ENCODE measurements around the gene CYS1.

Gene CYS1

DNA sequence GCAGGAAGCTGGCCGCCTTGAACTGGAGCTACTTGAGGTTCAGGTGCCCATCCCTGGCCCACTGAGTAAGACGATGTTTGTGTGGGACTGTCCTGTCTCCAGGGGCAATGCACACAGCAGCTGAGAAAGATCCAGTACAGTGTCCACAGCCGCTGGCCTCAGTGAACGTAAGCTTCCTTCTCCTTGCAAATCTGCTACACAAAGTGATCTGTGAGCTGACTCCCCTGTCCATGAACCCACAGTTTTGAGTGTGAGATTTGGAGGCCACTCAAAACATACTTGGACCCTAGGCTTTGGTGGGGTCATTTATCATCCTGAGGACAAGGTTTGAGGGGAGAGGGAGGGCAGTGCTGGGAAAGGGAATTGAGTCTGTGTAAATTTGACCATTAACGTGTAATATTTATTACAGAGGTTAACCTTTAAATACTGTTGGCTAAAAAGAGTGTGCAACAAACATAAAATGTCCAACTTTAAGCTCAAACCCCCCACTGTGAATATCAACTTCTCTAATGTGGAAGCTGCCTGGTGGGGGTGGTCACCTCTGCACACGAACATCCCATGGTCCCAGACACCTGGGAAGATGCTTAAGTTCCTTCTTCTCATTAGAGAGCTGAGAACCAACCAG, 4.9 kb upstream of the CYS1 start:
- Histone ChIP-seq H3K27ac (no peak overlapping the region), H3K4me3 (no peak overlapping the region)
- TF ChIP-seq CTCF (IDR thresholded peaks at IDR 0.05): no peak
- DNase-seq (ENCODE audit: low spot score): no peak

DNA sequence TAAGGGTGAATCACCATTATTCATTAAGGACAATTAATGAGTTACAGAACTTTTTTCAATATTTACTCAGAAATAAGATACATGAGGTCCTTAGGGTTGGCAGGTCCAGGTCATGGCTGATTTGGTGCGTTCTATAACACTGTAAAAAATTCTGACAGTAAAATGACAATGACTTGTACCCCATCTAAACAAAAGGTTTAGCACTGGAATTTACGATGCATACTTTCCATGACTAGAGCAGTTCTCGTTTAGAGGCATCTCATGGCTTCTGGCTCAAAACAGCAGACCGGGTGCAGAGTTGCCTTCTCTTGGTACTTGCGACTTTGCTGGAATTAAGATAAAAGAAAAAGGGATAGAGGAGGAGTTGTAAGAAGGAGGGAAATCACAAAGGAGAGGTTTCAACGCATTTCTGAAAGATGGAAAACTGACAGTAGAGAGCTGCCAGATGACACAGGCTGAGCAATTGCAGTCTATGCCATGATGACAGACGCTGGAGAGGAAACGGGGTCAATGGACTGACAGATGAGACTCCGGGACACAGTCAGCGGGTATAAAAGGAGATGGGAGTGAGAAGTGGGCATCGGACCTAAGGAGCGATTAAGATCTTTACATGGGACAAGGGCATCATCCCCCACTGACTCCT, 4.1 kb upstream of the CYS1 start:
- TF ChIP-seq CTCF (IDR thresholded peaks at IDR 0.05): no peak
- DNase-seq (ENCODE audit: low spot score): no peak
- H3K27ac ChIP-seq: no peak overlapping the region
- H3K4me3 ChIP-seq: no peak overlapping the region

DNA sequence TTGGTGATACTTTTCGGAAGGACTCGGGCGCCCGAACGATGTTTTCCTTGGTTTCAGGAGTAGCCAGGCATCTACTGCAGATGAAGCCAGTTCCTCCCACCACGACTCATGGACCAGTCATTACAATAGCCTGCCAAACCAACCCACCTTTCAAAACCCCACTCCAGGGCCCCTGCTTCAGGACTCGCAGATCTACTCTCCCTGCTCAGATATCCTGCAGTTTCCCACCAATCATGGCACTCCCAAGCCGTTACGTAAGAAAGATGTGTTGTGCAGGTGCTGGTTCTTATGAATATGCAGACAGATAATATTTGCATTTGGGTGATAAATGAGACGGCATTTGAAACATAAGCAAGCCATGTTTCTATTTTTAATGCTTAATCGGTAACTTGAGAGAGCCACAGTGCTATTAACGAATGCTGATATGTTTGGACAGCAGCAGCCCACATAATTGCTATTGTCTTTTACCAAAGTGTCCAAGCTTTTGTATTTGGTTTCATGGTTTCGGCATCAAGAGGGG, 3.5 kb upstream of the CYS1 start:
- H3K27ac ChIP-seq: peak overlapping the region in 1 of 2 donors; percentile 71
- TF ChIP-seq CTCF (IDR thresholded peaks at IDR 0.05): no peak
- no peak overlapping the region for H3K4me3 ChIP-seq
- DNase-seq (ENCODE audit: low spot score): no peak

DNA sequence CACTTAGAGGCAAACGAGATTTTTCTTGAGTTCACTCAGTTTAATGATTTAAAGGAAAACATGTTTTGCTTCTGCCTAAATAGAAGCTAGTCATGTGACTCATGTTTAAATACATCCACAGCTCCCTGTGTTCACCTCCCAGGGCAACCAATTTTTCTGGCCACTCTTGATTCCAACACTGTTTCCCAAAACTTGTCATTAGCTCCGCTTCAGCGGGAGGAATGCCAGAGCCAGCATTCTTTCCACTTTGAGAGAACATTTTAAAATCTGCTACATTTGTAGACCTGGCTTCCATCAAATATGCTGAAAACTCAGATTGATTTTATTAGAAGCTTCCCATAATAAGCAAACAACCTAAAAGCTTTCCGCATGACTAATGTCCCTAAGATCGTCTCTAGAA, 2.8 kb upstream of the CYS1 start:
- H3K4me3 ChIP-seq: no peak overlapping the region
- no peak for TF ChIP-seq CTCF (IDR thresholded peaks at IDR 0.05)
- H3K27ac ChIP-seq: peak overlapping the region in 1 of 2 donors; percentile 71
- DNase-seq (ENCODE audit: low spot score): no peak

GRCh38 chr2:10080536-10081304, 509 bp upstream of the CYS1 start:
- Histone ChIP-seq H3K4me3 (peak overlapping the region; percentile 94), H3K27ac (peak overlapping the region; percentile 95 to 98)
- no peak for DNase-seq (ENCODE audit: low spot score)
- no peak for TF ChIP-seq CTCF (IDR thresholded peaks at IDR 0.05)

DNA sequence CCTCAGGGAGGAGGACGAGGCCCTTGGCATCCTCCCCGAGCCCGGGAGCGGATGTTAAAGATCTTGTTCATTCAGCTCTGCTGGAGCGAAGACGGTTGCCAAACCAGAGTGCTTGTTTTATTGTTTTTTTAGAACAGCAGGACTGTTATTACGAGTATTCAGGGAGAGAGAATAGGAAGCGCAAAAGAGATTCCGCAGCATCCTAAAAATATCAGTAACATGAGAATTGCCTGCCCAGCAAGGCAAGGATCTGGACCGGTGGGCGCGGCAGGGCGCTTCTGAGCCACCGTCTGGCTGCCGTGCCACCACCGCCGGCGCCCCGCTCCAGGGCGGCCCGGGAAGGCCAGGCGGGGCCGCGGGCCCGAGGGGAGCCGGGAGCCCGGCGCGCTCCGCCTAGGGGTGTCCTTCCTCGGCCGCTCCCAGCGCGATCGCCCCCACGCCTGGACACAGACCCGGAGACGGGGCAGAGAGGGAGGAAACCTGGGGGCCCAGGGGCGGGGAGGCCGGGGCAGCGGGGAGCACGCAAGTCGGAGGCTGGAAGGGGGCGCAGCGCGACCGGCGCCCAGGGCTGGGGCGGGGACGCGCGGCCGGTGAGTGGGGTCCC, 843 bp downstream of the CYS1 start:
- DNase-seq (ENCODE audit: low spot score): no peak
- no peak for TF ChIP-seq CTCF (IDR thresholded peaks at IDR 0.05)
- peak overlapping the region; percentile 95 to 98 for H3K27ac ChIP-seq
- peak overlapping the region; percentile 94 for H3K4me3 ChIP-seq
